Pons (tissue), 1 donor: ENCODE measurements around the gene ZNF729.
"Not testable (repeated sequence)": the region's sequence is repeated elsewhere in the genome, so short reads cannot be mapped to it uniquely, and the experiment has no call there.

Experiments
- DNase-seq: peaks from one replicate; pipeline ENCODE4 v3.0.0-alpha.2; 2016; ENCODE audit warnings: low spot score

Gene ZNF729

DNA sequence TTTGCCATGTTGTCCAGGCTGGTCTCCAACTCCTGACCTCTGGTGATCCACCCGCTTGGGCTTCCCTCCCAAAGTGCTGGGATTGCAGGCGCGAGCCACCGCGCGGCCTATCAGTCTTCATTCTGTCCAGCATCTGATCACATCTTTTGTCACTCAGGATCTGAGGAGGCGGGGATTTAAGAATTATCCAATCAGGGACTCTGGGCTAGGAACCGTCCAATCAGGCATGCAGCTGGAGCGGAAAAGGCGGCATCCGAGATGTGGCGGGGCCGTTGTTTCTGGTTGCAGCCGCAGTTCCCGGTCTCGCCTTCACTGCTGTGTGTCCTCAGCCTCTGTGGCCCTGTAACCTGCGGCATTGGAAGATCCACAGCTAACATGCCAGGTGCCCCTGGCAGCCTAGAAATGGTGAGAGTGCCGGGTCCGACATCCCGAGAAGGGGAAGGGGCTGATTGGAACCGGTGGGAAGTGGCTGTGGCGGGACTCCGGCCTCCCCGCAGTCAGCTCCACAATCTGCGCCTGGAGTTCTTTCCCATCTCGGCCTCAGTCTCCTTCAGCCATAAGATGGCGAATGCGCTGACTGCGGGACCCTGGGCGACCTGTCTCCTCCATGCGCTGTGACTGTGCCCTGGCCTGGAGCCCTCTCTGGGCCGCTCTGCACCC lies at the start of gene ZNF729:
ZNF729 (plus strand) TSS at position 291 of the 660 bp plus-strand sequence; CDS start at position 376, 85 bp downstream.
- DNase-seq, result peak; percentile 29

DNA sequence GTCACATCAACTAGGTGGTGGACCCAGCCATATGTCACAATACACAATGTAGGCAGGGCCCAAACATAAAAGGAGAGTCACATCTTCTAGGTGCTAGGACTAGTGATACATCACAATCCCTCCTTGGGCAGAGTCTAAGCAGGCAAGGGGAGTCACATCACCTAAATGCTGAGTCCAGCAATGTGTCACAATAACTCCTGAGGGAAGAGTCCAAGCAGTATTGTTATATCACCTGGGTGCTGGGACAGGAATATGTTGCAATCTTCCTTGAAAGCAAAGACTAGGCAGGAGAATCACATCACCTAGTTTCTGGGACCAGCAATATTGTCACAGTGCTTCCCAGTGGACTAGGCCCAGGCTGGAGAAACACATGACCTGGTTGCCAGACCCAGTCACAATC lies 29.4 kb upstream of the ZNF729 start:
- DNase-seq, result no peak

DNA sequence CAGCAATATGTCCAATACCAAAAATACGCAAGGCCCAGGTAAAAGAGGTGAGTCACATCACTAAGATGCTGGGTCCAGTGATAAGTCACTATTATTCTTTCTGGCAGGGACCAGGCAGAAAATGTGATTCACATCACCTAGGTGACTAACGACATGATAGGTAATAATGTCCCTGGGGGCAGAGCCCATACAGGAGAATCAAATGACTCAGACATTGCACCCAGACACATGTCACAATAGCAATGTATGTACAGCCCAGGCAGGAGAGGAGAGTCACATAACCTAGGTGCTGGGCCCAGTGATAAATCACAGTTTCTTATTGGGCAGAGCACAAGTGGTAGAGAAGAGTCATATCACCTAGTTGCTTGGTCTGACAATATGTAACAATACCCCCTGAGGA lies 28.9 kb upstream of the ZNF729 start:
- no peak for DNase-seq

- no peak for DNase-seq
Observed at GRCh38 chr19:22257916-22258315, 28.3 kb upstream of the ZNF729 start.

GRCh38 chr19:22260499-22260898 lies 25.7 kb upstream of the ZNF729 start:
- DNase-seq, result no peak

DNA sequence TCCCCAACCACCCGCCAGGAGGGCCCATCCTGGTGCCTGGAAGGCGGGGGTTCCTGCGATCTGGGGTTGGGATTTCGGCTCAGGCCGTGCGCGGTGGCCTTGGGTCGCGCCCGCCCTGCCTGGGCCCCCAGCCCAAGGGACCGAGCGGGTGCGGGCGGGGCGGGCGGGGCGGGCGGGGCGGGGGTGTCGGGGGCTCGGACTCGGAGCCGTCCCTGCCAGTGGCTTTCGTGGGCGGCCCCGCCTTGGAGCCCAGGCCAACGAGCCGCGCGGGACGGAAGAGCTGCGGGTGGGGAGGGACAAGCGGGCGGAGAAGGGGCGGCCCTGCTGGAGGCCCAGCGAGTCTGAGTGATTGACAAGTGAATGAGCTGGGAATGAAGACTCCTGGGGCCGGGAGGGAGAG lies 24.6 kb upstream of the ZNF729 start:
- no peak for DNase-seq

- no peak for DNase-seq
Observed at GRCh38 chr19:22263121-22263520, 23.1 kb upstream of the ZNF729 start.

- DNase-seq, result not testable (repeated sequence)
Observed at GRCh38 chr19:22321554-22321953, 35.3 kb downstream of the ZNF729 start.

GRCh38 chr19:22326219-22326618 lies 40.0 kb downstream of the ZNF729 start:
- no peak for DNase-seq

DNA sequence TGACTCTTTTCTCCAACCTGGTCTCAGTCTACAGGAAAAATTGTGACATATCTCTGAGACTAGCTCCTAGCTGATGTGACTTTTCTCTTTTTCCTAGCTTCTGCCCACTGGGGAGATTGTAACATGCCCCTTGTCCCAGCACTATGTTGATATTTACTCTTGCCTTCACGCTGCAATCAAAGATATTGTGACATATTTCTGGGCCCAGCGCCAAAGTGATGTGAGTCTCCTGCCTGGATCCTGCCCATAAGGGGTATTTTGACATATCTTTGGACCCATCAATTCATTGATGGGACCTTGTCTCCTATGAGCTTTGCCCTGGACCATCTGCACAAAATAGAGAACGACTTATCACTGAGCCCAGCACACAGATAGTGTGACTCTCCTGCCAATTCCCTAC lies 41.1 kb downstream of the ZNF729 start:
- no peak for DNase-seq

DNA sequence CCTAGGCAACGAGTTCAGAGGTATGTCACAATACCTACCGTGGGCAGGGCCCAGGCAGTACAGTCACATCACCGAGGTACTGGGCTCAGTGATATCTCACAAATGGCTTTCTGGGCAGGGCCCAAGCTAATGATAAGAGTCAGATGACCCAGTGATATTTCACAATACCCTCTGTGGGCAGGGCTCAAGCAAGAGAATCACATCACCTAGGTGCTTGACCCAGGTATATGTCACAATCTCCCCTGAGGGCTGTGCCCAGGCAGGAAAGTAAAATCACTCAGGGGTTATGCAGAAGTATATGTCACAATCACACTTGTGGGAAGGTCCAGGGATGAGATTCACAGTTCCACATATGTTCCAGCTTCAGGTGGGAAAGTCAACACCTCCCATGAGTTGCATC lies 45.3 kb downstream of the ZNF729 start:
- no peak for DNase-seq

DNA sequence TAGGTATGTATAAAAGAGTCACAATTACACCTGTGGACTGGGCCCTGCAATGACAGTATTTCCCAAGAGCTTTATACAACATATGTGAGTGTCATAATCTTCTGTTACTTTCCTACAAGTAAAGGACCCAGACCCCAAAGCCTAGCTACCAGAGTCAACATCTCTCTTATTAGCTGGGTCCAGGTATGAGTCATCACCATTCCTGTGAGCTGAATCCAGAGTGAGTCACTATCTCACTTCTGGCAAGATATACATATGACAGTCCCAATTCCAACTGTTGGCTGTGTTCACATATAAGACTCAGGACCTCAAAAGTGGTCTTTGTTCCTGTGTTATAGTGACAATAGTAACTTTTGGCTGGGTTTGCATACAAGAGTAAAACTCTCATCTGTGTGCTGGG lies 46.7 kb downstream of the ZNF729 start:
- DNase-seq, result no peak

- DNase-seq, result no peak
Observed at GRCh38 chr19:22335716-22336115, 49.5 kb downstream of the ZNF729 start.

- no peak for DNase-seq
Observed at GRCh38 chr19:22354665-22355064, 68.4 kb downstream of the ZNF729 start.
